Glomerular visceral epithelial cell (primary cell): ENCODE measurements around the gene SNIP1.
"Not testable (repeated sequence)": the region's sequence is repeated elsewhere in the genome, so short reads cannot be mapped to it uniquely, and the experiment has no call there.

Source experiments
- DNase-seq: peaks from one replicate; pipeline ENCODE4 v3.0.0-alpha.2; 2016; ENCODE audit errors: extremely low spot score

SNIP1 gene

GRCh38 chr1:37514350-37515184, 39.5 kb downstream of the SNIP1 start, which contains the start of gene MEAF6:
TSS of gene MEAF6 (minus strand) at chr1:37514766. CDS start at chr1:37514746, 20 bp downstream.
- peak; percentile 85 for DNase-seq

GRCh38 chr1:37513795-37514349, 40.2 kb downstream of the SNIP1 start:
- DNase-seq, result peak; percentile 36

GRCh38 chr1:37509181-37509580, 44.9 kb downstream of the SNIP1 start:
- peak; percentile 46 for DNase-seq

- no peak for DNase-seq
Observed at GRCh38 chr1:37506740-37507139, 47.4 kb downstream of the SNIP1 start.

GRCh38 chr1:37502791-37503190, 51.3 kb downstream of the SNIP1 start:
- DNase-seq, result not testable (repeated sequence)

GRCh38 chr1:37502104-37502503, 52.0 kb downstream of the SNIP1 start:
- DNase-seq, result no peak

GRCh38 chr1:37501661-37502060, 52.4 kb downstream of the SNIP1 start:
- DNase-seq, result no peak

GRCh38 chr1:37498872-37499617, 55.0 kb downstream of the SNIP1 start:
- DNase-seq, result peak; percentile 50

- DNase-seq, result no peak
Observed at GRCh38 chr1:37497832-37498231, 56.3 kb downstream of the SNIP1 start.

- no peak for DNase-seq
Observed at GRCh38 chr1:37495875-37496274, 58.2 kb downstream of the SNIP1 start.

- DNase-seq, result no peak
Observed at GRCh38 chr1:37493336-37494098, 60.6 kb downstream of the SNIP1 start.

GRCh38 chr1:37487619-37487984, 66.5 kb downstream of the SNIP1 start:
- no peak for DNase-seq

- DNase-seq, result peak; percentile 78
Observed at GRCh38 chr1:37486680-37487618, 67.1 kb downstream of the SNIP1 start.

GRCh38 chr1:37485902-37486679, 68.0 kb downstream of the SNIP1 start:
- DNase-seq, result peak; percentile 50
